GM21423 (cell line): ENCODE measurements around the gene ARHGEF40.

Experiments
- ATAC-seq: cut with Tn5 transposase; IDR thresholded peaks from one replicate; pipeline ENCODE4 v1.9.1; 2021; ENCODE audit warnings: mild to moderate bottlenecking, moderate library complexity; ENCODE audit not compliant: unreplicated experiment

The ARHGEF40 gene

DNA sequence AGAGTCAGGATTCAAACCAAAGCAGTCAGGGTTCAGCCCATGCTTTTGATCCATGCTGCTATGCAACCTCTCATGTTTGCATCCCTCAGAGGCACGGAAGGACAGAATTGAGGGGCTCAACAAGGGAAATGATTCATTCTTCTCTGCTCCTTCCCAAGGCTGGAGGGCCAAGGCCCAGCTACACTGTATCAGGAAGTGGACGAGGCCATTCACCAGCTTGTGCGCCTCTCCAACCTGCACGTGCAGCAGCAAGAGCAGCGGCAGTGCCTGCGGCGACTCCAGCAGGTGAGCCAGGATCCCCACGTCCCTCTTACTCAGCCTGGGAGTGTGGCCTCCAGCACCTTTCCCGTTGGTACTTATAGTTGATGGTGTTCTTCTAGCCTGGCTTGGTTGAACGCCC is 8.6 kb downstream of the ARHGEF40 start:
- no peak for ATAC-seq

- ATAC-seq: no peak
These were observed 11.5 kb downstream of the ARHGEF40 start for GRCh38 chr14:21081521-21082142.

DNA sequence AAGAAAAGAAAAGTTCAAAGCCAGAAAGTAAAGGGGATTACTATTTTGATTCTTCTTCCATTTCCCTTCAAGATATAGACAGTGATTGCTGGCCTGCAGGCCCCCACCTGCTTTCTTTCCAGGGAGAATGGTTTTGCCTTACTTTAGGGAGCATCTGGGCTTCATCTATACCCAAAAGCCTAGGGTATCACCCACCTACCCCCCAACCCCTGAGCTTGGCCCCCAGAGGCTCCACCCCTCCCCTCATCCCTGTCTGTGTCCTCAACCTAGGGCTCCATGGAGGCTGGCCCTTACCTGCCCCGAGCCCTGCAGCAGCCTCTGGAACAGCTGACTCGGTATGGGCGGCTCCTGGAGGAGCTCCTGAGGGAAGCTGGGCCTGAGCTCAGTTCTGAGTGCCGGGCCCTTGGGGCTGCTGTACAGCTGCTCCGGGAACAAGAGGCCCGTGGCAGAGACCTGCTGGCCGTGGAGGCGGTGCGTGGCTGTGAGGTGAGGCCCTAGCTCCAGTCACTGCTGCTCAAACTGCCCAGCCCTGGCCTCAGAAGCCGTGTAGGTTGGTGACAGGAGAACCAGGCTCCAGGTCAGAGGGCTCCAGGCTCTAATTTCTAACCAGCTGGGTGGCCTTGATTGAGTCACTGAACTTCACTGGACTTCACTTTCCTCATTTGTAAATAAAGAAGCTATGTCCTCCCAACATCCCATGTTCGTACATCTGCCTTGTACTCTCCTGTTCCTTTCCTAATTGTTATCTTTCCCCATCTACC is 13.6 kb downstream of the ARHGEF40 start:
- ATAC-seq: no peak

GRCh38 chr14:21084396-21084795 is 14.3 kb downstream of the ARHGEF40 start:
- no peak for ATAC-seq

GRCh38 chr14:21084998-21085853 is 15.1 kb downstream of the ARHGEF40 start:
- ATAC-seq: no peak

DNA sequence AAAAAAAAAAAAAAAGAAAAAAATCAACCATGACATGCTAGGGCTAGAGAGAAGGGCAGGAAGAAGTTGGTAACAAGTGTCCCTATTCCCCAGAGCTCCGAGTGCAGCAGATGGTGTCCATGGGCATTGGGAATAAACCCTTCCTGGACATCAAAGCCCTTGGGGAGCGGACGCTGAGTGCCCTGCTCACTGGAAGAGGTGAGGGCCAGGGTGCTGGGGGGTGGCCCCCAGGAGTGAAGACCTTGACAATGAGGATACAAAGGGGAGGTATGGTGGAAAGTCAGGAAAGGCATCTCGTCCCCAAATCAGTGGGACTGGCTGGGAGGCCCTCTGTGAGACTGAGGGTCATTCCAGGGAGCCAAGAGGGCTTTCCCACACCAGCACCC is 16.8 kb downstream of the ARHGEF40 start:
- no peak for ATAC-seq

- no peak for ATAC-seq
These were observed 17.4 kb downstream of the ARHGEF40 start for GRCh38 chr14:21087294-21088091.

DNA sequence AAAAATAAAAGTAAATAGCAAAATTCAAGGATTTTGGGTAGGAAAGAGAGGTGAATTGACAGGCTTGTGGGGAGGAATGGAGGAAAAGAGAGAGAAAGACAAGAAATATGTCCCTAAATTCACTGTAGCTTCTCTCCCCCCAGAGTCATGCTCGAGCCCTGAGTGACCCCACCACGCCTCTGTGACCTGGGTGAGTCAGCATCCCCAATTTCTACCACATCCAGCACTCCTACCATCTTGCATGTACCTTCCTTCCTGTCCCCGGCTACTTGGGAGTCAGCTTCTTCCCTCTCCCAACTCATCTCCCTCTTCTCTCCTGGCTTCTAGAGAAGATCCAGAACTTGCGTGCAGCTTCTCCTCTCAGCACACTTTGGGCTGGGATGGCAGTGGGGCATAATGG is 18.6 kb downstream of the ARHGEF40 start:
- ATAC-seq: no peak

GRCh38 chr14:21089271-21089670 is 19.2 kb downstream of the ARHGEF40 start:
- ATAC-seq: no peak

DNA sequence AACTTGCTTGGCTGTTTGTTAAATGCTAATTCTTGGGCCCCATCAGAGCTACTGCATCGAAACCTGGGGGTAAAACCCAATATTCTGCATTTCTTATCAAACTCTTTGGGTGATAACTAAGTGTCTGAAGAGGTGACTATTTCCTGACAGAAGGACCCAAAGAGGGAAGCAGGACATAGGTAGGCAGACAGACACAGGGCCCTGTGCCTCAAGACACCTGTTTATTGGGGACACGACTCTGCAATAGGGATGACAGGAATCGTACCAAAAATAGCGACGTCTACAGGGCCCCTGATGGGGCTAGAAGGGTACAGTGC is 19.7 kb downstream of the ARHGEF40 start:
- ATAC-seq: no peak

- ATAC-seq: no peak
These were observed 20.3 kb downstream of the ARHGEF40 start for GRCh38 chr14:21090194-21090939.

- no peak for ATAC-seq
These were observed 21.0 kb downstream of the ARHGEF40 start for GRCh38 chr14:21090940-21091663.

GRCh38 chr14:21091821-21092272 is 21.7 kb downstream of the ARHGEF40 start:
- ATAC-seq: no peak

DNA sequence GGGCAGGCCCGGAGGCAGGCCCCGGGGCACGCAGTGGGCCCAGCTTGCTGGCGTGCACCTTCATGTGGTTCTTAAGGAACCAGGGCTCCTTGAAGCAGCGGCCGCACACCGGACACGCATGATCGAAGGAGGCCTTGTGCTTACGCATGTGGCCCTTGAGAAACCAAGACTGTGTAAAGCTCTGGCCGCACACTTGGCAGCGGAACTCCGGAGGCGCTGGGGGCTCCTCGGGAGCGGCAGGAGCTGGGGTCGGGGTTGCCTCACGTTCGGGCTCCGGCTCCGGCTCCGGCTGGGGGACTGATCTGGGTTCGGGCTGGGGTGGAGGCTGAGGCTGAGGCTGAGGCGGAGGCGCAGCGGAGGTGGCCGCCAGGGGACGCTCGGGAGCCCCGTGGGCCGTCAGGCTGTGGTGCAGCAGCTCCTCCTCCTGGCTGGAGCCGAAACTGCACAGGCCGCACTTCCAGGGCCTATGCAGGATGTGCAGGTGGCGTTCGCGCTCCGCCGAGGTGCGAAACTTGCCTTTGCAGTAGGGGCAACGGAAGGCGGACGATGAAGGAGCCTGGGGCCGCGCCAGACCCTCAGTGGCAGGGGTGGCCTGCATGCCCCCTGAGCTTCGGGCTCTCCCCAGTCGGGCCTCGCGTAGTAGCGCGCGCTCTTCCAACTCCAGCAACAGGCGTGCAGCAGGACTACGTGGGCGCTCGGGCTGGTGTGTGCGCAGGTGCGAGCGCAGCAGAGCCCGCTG is 22.3 kb downstream of the ARHGEF40 start:
- peak; percentile 71 for ATAC-seq

DNA sequence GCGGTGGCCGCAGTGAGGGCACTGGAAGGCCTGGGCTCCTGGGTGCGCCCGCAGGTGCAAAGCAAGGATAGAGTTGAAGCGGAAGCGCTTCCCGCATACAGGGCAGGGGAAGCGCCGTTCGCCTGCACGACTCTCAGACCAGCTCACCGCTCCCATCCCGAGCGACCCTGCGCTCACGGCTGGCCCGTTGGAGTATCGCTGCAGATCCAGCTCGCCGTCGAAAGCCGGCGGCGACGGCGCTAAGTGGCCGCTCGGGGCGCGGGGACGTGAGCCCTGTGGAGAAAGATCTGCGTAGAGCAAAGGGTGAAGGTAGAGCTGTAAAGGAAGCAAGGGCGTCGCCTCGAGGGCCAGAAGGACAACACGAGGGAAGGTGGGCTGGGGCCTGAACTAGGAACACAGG is 22.9 kb downstream of the ARHGEF40 start:
- ATAC-seq: no peak

GRCh38 chr14:21093769-21094681 is 23.9 kb downstream of the ARHGEF40 start:
- ATAC-seq: no peak

DNA sequence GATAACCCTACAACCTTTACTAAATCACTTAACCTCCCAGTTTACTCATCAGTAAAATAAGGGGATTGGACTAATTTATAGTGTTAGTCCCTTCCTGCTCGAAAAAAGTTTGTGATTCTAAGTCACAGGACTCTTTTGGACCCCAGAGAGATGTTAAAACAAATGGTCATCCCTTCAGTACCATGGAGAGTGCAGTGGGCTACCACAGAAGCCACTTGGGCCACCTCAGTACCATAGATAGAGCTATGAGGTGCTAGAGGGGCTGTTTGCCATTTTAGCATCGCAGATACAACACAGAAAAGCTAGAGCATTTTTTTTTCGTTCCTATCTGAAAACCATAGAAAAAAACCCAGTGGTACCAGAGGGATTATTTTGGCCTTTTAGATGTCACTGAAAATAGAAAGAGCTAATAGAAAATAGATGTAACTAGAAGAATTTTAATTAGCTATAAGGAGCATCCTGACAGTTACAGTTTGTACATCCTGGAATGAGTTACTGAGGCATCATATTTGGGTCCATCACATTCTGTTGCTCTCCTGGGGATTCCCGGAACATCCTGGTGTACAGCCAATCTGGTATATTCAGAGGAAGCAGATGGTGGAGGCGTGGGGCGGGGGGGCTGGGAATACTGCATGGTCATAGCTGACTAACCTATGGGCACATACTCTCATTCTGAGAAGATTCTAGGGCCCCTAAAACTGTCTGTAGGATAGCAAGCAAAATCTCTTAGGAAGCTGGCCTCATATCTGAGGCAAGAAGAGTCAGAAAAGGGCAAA is 25.5 kb downstream of the ARHGEF40 start:
- no peak for ATAC-seq
